PC-9 (cell line): ENCODE measurements around the gene RXFP1. TPM values are rescaled to one million over a fixed set of nuclear protein-coding genes. Genes with fewer than 3 reads are reported as not detected.

Source experiments
- BruUV-seq: library from RNA; stranded (reverse); fragments of 400-500 nt; replicated peaks from 2 replicates; lab custom pipeline; 2021; lab: Mats Ljungman, UMichigan
- CTCF ChIA-PET: fragments of 300-600 bp; sonication (Branson Sonifier 250); formaldehyde crosslinking; loops from one replicate; lab custom pipeline; 2022; ENCODE audit warnings: antibody characterized with exemption; lab: Charles Lee
- POLR2A ChIA-PET: fragments of 300-600 bp; sonication (Branson Sonifier 250); formaldehyde crosslinking; loops from one replicate; lab custom pipeline; 2022; ENCODE audit warnings: antibody characterized with exemption; ENCODE audit not compliant: unreplicated experiment; lab: Charles Lee
- DNase-seq, 2 experiments: peaks; one replicate each; pipeline versions ENCODE4 v3.0.0 to v3.0.0-alpha.2; 2015 to 2022; ENCODE audit warnings: mixed read lengths in 1 of 2
- H2AFZ ChIP-seq: fragments of 200-600 bp; sonication (generic); 2 replicates; pipeline ENCODE4 v1.8.1; 2017; ENCODE audit warnings: antibody characterized with exemption
- H3F3A ChIP-seq: fragments of 200-600 bp; sonication (generic); 2 replicates; pipeline ENCODE4 v1.8.1; 2017; ENCODE audit warnings: antibody characterized with exemption, mild to moderate bottlenecking, low read depth; ENCODE audit not compliant: insufficient read depth
- H3K27ac ChIP-seq: fragments of 200-600 bp; sonication (generic); 2 replicates; pipeline ENCODE4 v1.6.1; 2016; ENCODE audit warnings: mixed run types
- H3K27me3 ChIP-seq: fragments of 200-600 bp; sonication (generic); 2 replicates; pipeline ENCODE4 v1.6.1; 2016; ENCODE audit warnings: low read depth, mixed run types; ENCODE audit not compliant: insufficient read depth
- H3K36me3 ChIP-seq: fragments of 200-600 bp; sonication (generic); 2 replicates; pipeline ENCODE4 v1.6.1; 2016; ENCODE audit warnings: low read depth, mixed run types
- H3K4me1 ChIP-seq: fragments of 200-600 bp; sonication (generic); replicated peaks from 2 replicates; pipeline ENCODE4 v1.6.1; 2016; ENCODE audit warnings: mixed run types; ENCODE audit not compliant: insufficient read depth
- H3K4me2 ChIP-seq: fragments of 200-600 bp; sonication (generic); 2 replicates; pipeline ENCODE4 v1.6.1; 2017; ENCODE audit warnings: mixed run types
- H3K4me3 ChIP-seq: fragments of 200-600 bp; sonication (generic); 2 replicates; pipeline ENCODE4 v1.6.1; 2016; ENCODE audit warnings: mixed run types
- H3K79me2 ChIP-seq: fragments of 200-600 bp; sonication (generic); 2 replicates; pipeline ENCODE4 v1.6.1; 2017; ENCODE audit warnings: low read depth, mixed run types
- H3K9me2 ChIP-seq: fragments of 200-600 bp; sonication (generic); 2 replicates; pipeline ENCODE4 v1.8.1; 2017; ENCODE audit warnings: mild to moderate bottlenecking; ENCODE audit not compliant: insufficient read depth
- H3K9me3 ChIP-seq: fragments of 200-600 bp; sonication (generic); 2 replicates; pipeline ENCODE4 v1.8.1; 2016; ENCODE audit warnings: low read depth; ENCODE audit not compliant: insufficient read depth
- H4K20me1 ChIP-seq: fragments of 200-600 bp; sonication (generic); 2 replicates; pipeline ENCODE4 v1.8.1; 2017; ENCODE audit not compliant: insufficient read depth
- EZH2 ChIP-seq: fragments of 200-600 bp; sonication (generic); IDR thresholded peaks from 2 replicates; pipeline ENCODE4 v1.8.0; 2017; ENCODE audit warnings: antibody characterized with exemption, low read depth
- intact Hi-C: fragments of 100-400 bp; cut with micrococcal nuclease; formaldehyde crosslinking; loops from one replicate; pipeline ENCODE4 v1.10.0; 2022; ENCODE audit not compliant: unreplicated experiment
- total RNA-seq: library from RNA; stranded (reverse); gene quantifications from 2 replicates; pipeline ENCODE4 v1.2.3, GENCODE V29; 2021
- TF ChIP-seq, protein P1 (sequence below): fragments of 200-600 bp; sonication (generic); conservative IDR thresholded peaks from 2 replicates; pipeline ENCODE4 v1.6.1; 2017; ENCODE audit warnings: mixed run types, antibody characterized with exemption, mild to moderate bottlenecking, moderate library complexity

RXFP1 gene
- total RNA-seq, 1 experiment from 2014 or later = not detected

DNA sequence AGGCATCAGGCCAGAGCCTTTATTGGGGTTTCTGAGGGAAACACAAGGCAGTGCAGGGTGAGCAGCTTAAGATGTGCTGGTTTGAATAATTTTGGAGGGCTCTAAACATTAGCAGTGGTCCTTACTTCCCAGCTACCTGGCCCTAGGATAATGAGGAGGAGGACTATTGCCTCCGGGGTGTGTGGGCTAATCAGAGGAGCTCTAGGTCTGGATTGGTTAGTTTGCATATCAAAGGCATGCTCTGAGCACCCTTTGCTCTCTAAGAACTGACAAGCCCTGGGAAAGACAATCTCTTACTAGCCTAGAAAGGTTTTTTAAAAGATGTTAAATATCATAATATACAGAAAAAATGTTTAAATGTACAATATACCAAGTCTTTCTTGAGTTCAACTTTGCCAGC is 58.4 kb downstream of the RXFP1 start:
- no peak overlapping the region for H3K4me3 ChIP-seq
- no peak overlapping the region for H2AFZ ChIP-seq
- no peak overlapping the region for H3K27ac ChIP-seq
- H3K9me2 ChIP-seq = no peaks in the 10 kb centered on the region
- H3K4me2 ChIP-seq = no peak overlapping the region
- DNase-seq = no peak
- intact Hi-C loops = no loop called here
- H3K36me3 ChIP-seq = no peaks in the 10 kb centered on the region
- no peaks in the 10 kb centered on the region for H3K9me3 ChIP-seq
- no peaks in the 10 kb centered on the region for H4K20me1 ChIP-seq
- no peaks in the 10 kb centered on the region for H3K4me1 ChIP-seq
- no TSS peak for BruUV-seq
- ChIA-PET POLR2A (no interaction called here), CTCF (no interaction called here)
- no peaks in the 10 kb centered on the region for H3K27me3 ChIP-seq
- no peak for TF ChIP-seq EZH2
- H3K79me2 ChIP-seq = no peaks in the 10 kb centered on the region
- no peaks in the 10 kb centered on the region for H3F3A ChIP-seq

DNA sequence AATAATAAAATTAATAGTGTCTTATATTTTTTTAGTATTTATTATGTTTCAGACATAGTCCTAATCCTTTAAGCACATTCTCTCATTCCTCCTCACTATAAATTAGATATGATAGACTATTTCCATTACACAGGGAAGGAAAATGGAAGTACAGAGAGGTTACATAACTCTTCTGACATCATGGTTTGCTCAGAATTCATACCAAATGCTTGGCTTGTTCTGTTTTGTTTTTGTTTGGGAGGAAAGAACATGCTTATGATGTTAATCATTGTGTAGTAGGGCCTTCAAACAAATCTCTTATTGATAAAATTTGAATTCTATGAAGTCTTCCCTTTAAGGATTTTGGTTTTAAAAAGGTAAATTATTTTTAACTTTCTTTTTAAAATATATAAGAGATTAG is 59.5 kb downstream of the RXFP1 start:
- Histone ChIP-seq H3K36me3 (no peaks in the 10 kb centered on the region), H2AFZ (no peak overlapping the region), H4K20me1 (no peaks in the 10 kb centered on the region), H3K9me2 (no peaks in the 10 kb centered on the region), H3K27ac (no peak overlapping the region), H3K4me1 (no peaks in the 10 kb centered on the region), H3K4me3 (no peak overlapping the region), H3K9me3 (no peaks in the 10 kb centered on the region), H3F3A (no peaks in the 10 kb centered on the region), H3K79me2 (no peaks in the 10 kb centered on the region), H3K4me2 (no peak overlapping the region), H3K27me3 (no peaks in the 10 kb centered on the region)
- POLR2A ChIA-PET = no interaction called here
- no TSS peak for BruUV-seq
- intact Hi-C loops = no loop called here
- CTCF ChIA-PET = no interaction called here
- no peak for TF ChIP-seq EZH2
- TF ChIP-seq, protein P1, sequence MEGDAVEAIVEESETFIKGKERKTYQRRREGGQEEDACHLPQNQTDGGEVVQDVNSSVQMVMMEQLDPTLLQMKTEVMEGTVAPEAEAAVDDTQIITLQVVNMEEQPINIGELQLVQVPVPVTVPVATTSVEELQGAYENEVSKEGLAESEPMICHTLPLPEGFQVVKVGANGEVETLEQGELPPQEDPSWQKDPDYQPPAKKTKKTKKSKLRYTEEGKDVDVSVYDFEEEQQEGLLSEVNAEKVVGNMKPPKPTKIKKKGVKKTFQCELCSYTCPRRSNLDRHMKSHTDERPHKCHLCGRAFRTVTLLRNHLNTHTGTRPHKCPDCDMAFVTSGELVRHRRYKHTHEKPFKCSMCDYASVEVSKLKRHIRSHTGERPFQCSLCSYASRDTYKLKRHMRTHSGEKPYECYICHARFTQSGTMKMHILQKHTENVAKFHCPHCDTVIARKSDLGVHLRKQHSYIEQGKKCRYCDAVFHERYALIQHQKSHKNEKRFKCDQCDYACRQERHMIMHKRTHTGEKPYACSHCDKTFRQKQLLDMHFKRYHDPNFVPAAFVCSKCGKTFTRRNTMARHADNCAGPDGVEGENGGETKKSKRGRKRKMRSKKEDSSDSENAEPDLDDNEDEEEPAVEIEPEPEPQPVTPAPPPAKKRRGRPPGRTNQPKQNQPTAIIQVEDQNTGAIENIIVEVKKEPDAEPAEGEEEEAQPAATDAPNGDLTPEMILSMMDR = no peak
- DNase-seq = no peak

DNA sequence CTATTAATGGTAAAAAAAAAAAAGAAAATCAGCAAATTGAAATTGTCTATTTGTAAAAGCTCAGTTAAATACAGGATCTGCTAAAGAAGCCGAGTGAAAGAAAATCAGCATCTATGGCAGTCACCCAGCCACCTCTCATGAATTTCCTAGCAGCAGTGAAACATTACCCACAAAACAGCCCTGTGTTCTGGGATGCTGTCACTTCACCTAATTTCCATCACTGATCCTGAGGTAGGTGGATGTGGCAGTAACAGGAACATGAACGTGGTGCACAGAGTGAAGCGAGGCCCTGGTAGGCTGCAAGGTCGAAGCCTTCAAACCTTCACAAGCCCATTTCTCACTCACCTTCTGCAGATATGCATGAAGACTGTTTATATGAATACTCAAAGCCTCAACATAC is 65.2 kb downstream of the RXFP1 start:
- Histone ChIP-seq H2AFZ (no peak overlapping the region), H3K27ac (no peak overlapping the region), H3K4me2 (no peak overlapping the region), H4K20me1 (no peaks in the 10 kb centered on the region), H3K4me3 (no peak overlapping the region), H3K36me3 (no peaks in the 10 kb centered on the region), H3K27me3 (no peaks in the 10 kb centered on the region), H3F3A (no peaks in the 10 kb centered on the region), H3K9me2 (no peaks in the 10 kb centered on the region), H3K4me1 (no peaks in the 10 kb centered on the region), H3K79me2 (no peaks in the 10 kb centered on the region), H3K9me3 (no peaks in the 10 kb centered on the region)
- ChIA-PET POLR2A (no interaction called here), CTCF (no interaction called here)
- BruUV-seq = no TSS peak
- intact Hi-C loops = no loop called here
- DNase-seq = no peak
- TF ChIP-seq, protein P1 = no peak
- TF ChIP-seq EZH2 = no peak

DNA sequence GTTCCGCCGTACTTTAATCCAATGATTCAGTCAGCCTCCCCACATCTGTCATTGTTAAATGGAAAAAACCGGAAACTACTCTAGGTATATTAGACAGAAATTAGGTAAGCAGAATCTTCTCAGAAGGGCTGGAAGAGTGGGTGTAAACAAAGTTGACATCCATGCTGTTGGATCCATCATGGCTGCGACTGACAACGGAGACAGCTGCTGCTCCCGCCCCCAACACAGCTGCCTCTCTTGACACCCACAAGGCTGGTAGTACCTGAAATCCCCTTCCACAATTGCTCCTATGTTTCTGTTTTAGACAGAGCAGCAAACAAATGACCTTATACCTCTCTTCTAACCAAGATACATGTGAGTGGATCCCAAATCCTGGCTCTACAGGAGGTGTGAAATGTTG is 66.6 kb downstream of the RXFP1 start:
- no TSS peak for BruUV-seq

More for the DNA sequence above, 66.6 kb downstream of the RXFP1 start:
- no peak for TF ChIP-seq EZH2
- TF ChIP-seq, protein P1 = no peak
- Histone ChIP-seq H3K79me2 (no peaks in the 10 kb centered on the region), H3K4me2 (no peak overlapping the region), H4K20me1 (no peaks in the 10 kb centered on the region), H3K4me3 (no peak overlapping the region), H3K27me3 (no peaks in the 10 kb centered on the region), H3K9me3 (no peaks in the 10 kb centered on the region), H3K36me3 (no peaks in the 10 kb centered on the region), H3K4me1 (no peaks in the 10 kb centered on the region), H2AFZ (no peak overlapping the region), H3F3A (no peaks in the 10 kb centered on the region), H3K9me2 (no peaks in the 10 kb centered on the region), H3K27ac (no peak overlapping the region)
- ChIA-PET POLR2A (no interaction called here), CTCF (no interaction called here)
- no peak for DNase-seq
- intact Hi-C loops = no loop called here
